Measurements from ENCODE around the gene SLC44A3.

Gene SLC44A3

GRCh38 chr1:94908190-94908589, 88.0 kb downstream of the SLC44A3 start:
- no peak for DNase-seq (ENCODE audit: low read depth)

GRCh38 chr1:94908965-94909364, 88.8 kb downstream of the SLC44A3 start:
- no peak for DNase-seq (ENCODE audit: low read depth)

GRCh38 chr1:94909486-94909885, 89.3 kb downstream of the SLC44A3 start:
- no peak for DNase-seq (ENCODE audit: low read depth)

- no peak for DNase-seq (ENCODE audit: low read depth)
Measured at GRCh38 chr1:94912263-94913184, 92.4 kb downstream of the SLC44A3 start.

- no peak for DNase-seq (ENCODE audit: low read depth)
Measured at GRCh38 chr1:94917251-94917650, 97.1 kb downstream of the SLC44A3 start.

GRCh38 chr1:94919241-94920030, 99.3 kb downstream of the SLC44A3 start:
- DNase-seq (ENCODE audit: low read depth): peak; percentile 65

GRCh38 chr1:94920061-94920460, 99.9 kb downstream of the SLC44A3 start:
- no peak for DNase-seq (ENCODE audit: low read depth)

- DNase-seq (ENCODE audit: low read depth): no peak
Measured at GRCh38 chr1:94921977-94922376, 101.8 kb downstream of the SLC44A3 start.

GRCh38 chr1:94922761-94923331, 102.7 kb downstream of the SLC44A3 start:
- DNase-seq (ENCODE audit: low read depth): peak; percentile 77

GRCh38 chr1:94925004-94925403, 104.8 kb downstream of the SLC44A3 start:
- DNase-seq (ENCODE audit: low read depth): peak; percentile 26

- DNase-seq (ENCODE audit: low read depth): peak; percentile 79
Measured at GRCh38 chr1:94925561-94926125, 105.5 kb downstream of the SLC44A3 start.

GRCh38 chr1:94926126-94926914, 106.2 kb downstream of the SLC44A3 start:
- peak; percentile 54 for DNase-seq (ENCODE audit: low read depth)

- DNase-seq (ENCODE audit: low read depth): peak; percentile 96
Measured at GRCh38 chr1:94926915-94927404, 106.8 kb downstream of the SLC44A3 start, which contains the start of gene CNN3. TSS of gene CNN3 (minus strand) at chr1:94927110. CDS start at chr1:94926894, 216 bp downstream.

- peak; percentile 55 for DNase-seq (ENCODE audit: low read depth)
Measured at GRCh38 chr1:94927405-94928175, 107.4 kb downstream of the SLC44A3 start.

- DNase-seq (ENCODE audit: low read depth): no peak
Measured at GRCh38 chr1:94928293-94928939, 108.3 kb downstream of the SLC44A3 start.

GRCh38 chr1:94929351-94930217, 109.4 kb downstream of the SLC44A3 start:
- peak; percentile 46 for DNase-seq (ENCODE audit: low read depth)

- DNase-seq (ENCODE audit: low read depth): no peak
Measured at GRCh38 chr1:94931254-94931841, 111.2 kb downstream of the SLC44A3 start.

- no peak for DNase-seq (ENCODE audit: low read depth)
Measured at GRCh38 chr1:94934551-94934950, 114.4 kb downstream of the SLC44A3 start.

Measured in fibroblast of gingiva (primary cell).